IPS-15b (cell line): ENCODE results near the gene NTRK2.
"Not testable (repeated sequence)": the region's sequence is repeated elsewhere in the genome, so short reads cannot be mapped to it uniquely, and the experiment has no call there.

Experiments used
- H3K27me3 ChIP-seq: one replicate; pipeline ENCODE4 v1.6.1; 2013; ENCODE audit warnings: low read length; ENCODE audit not compliant: control insufficient read depth, insufficient read depth
- H3K36me3 ChIP-seq: one replicate; pipeline ENCODE4 v1.6.1; 2013; ENCODE audit warnings: low read length; ENCODE audit not compliant: control insufficient read depth, insufficient read depth
- H3K4me1 ChIP-seq: one replicate; pipeline ENCODE4 v1.6.1; 2013; ENCODE audit warnings: mild to moderate bottlenecking, low read length; ENCODE audit not compliant: control insufficient read depth, insufficient read depth
- H3K4me3 ChIP-seq: one replicate; pipeline ENCODE4 v1.5.1; 2013; ENCODE audit warnings: low read depth, low read length
- H3K9ac ChIP-seq: one replicate; pipeline ENCODE4 v1.6.1; 2013; ENCODE audit warnings: low read depth, mild to moderate bottlenecking, low read length
- H3K9me3 ChIP-seq: one replicate; pipeline ENCODE4 v1.6.1; 2013; ENCODE audit warnings: mild to moderate bottlenecking, low read length; ENCODE audit not compliant: control insufficient read depth, insufficient read depth

The NTRK2 gene

GRCh38 chr9:84879631-84880030, 210.1 kb downstream of the NTRK2 start:
- Histone ChIP-seq H3K9ac (no peak overlapping the region), H3K36me3 (no peaks in the 10 kb centered on the region), H3K4me3 (no peak overlapping the region), H3K9me3 (no peaks in the 10 kb centered on the region), H3K27me3 (no peaks in the 10 kb centered on the region), H3K4me1 (no peaks in the 10 kb centered on the region)

GRCh38 chr9:84880835-84881234, 211.3 kb downstream of the NTRK2 start:
- no peaks in the 10 kb centered on the region for H3K36me3 ChIP-seq
- no peaks in the 10 kb centered on the region for H3K27me3 ChIP-seq
- H3K9ac ChIP-seq, result no peak overlapping the region
- H3K9me3 ChIP-seq, result no peaks in the 10 kb centered on the region
- no peaks in the 10 kb centered on the region for H3K4me1 ChIP-seq
- H3K4me3 ChIP-seq, result no peak overlapping the region

GRCh38 chr9:84886866-84887265, 217.3 kb downstream of the NTRK2 start:
- Histone ChIP-seq H3K36me3 (no peaks in the 10 kb centered on the region), H3K27me3 (no peaks in the 10 kb centered on the region), H3K4me1 (no peaks in the 10 kb centered on the region), H3K9me3 (no peaks in the 10 kb centered on the region), H3K4me3 (no peak overlapping the region), H3K9ac (no peak overlapping the region)

GRCh38 chr9:84891924-84892323, 222.4 kb downstream of the NTRK2 start:
- no peak overlapping the region for H3K9ac ChIP-seq
- H3K4me1 ChIP-seq, result peaks cover 3% of the 10 kb centered on the region
- no peaks in the 10 kb centered on the region for H3K36me3 ChIP-seq
- no peaks in the 10 kb centered on the region for H3K27me3 ChIP-seq
- H3K4me3 ChIP-seq, result no peak overlapping the region
- H3K9me3 ChIP-seq, result no peaks in the 10 kb centered on the region

- H3K27me3 ChIP-seq, result no peaks in the 10 kb centered on the region
- H3K9me3 ChIP-seq, result no peaks in the 10 kb centered on the region
- H3K36me3 ChIP-seq, result no peaks in the 10 kb centered on the region
- H3K9ac ChIP-seq, result no peak overlapping the region
- no peak overlapping the region for H3K4me3 ChIP-seq
- peaks cover 3% of the 10 kb centered on the region for H3K4me1 ChIP-seq
These were observed 224.0 kb downstream of the NTRK2 start for GRCh38 chr9:84893419-84894128.

GRCh38 chr9:84894859-84895258, 225.3 kb downstream of the NTRK2 start:
- Histone ChIP-seq H3K9ac (no peak overlapping the region), H3K4me3 (no peak overlapping the region), H3K4me1 (peaks cover 3% of the 10 kb centered on the region), H3K27me3 (no peaks in the 10 kb centered on the region), H3K9me3 (no peaks in the 10 kb centered on the region), H3K36me3 (no peaks in the 10 kb centered on the region)

GRCh38 chr9:84897362-84898094, 228.0 kb downstream of the NTRK2 start:
- no peak overlapping the region for H3K4me3 ChIP-seq
- H3K36me3 ChIP-seq, result no peaks in the 10 kb centered on the region
- H3K9ac ChIP-seq, result no peak overlapping the region
- H3K27me3 ChIP-seq, result no peaks in the 10 kb centered on the region
- H3K4me1 ChIP-seq, result peaks cover 3% of the 10 kb centered on the region
- H3K9me3 ChIP-seq, result no peaks in the 10 kb centered on the region

GRCh38 chr9:84898188-84898587, 228.7 kb downstream of the NTRK2 start:
- no peaks in the 10 kb centered on the region for H3K9me3 ChIP-seq
- no peak overlapping the region for H3K4me3 ChIP-seq
- peaks cover 3% of the 10 kb centered on the region for H3K4me1 ChIP-seq
- no peak overlapping the region for H3K9ac ChIP-seq
- no peaks in the 10 kb centered on the region for H3K36me3 ChIP-seq
- H3K27me3 ChIP-seq, result no peaks in the 10 kb centered on the region

- not testable (repeated sequence) for H3K4me3 ChIP-seq, H3K9ac ChIP-seq, H3K36me3 ChIP-seq, H3K9me3 ChIP-seq, H3K4me1 ChIP-seq, H3K27me3 ChIP-seq
These were observed 229.1 kb downstream of the NTRK2 start for GRCh38 chr9:84898618-84899017.

- Histone ChIP-seq H3K4me1 (peaks cover 3% of the 10 kb centered on the region), H3K4me3 (no peak overlapping the region), H3K27me3 (no peaks in the 10 kb centered on the region), H3K9ac (no peak overlapping the region), H3K36me3 (no peaks in the 10 kb centered on the region), H3K9me3 (no peaks in the 10 kb centered on the region)
These were observed 229.8 kb downstream of the NTRK2 start for GRCh38 chr9:84899326-84899725.

- Histone ChIP-seq H3K9ac (no peak overlapping the region), H3K9me3 (no peaks in the 10 kb centered on the region), H3K27me3 (no peaks in the 10 kb centered on the region), H3K4me3 (no peak overlapping the region), H3K4me1 (peaks cover 3% of the 10 kb centered on the region), H3K36me3 (no peaks in the 10 kb centered on the region)
These were observed 230.9 kb downstream of the NTRK2 start for GRCh38 chr9:84900421-84900820.

GRCh38 chr9:84903963-84904362, 234.4 kb downstream of the NTRK2 start:
- Histone ChIP-seq H3K27me3 (no peaks in the 10 kb centered on the region), H3K36me3 (no peaks in the 10 kb centered on the region), H3K9ac (no peak overlapping the region), H3K9me3 (no peaks in the 10 kb centered on the region), H3K4me1 (no peaks in the 10 kb centered on the region), H3K4me3 (no peak overlapping the region)
